ENCODE results near the gene PHACTR3. TPM values are rescaled to one million over a fixed set of nuclear protein-coding genes. Genes with fewer than 3 reads are reported as not detected.

The PHACTR3 gene
- total and polyA plus RNA-seq, 4 donors = 0.14 to 0.42 (median 0.17) TPM

DNA sequence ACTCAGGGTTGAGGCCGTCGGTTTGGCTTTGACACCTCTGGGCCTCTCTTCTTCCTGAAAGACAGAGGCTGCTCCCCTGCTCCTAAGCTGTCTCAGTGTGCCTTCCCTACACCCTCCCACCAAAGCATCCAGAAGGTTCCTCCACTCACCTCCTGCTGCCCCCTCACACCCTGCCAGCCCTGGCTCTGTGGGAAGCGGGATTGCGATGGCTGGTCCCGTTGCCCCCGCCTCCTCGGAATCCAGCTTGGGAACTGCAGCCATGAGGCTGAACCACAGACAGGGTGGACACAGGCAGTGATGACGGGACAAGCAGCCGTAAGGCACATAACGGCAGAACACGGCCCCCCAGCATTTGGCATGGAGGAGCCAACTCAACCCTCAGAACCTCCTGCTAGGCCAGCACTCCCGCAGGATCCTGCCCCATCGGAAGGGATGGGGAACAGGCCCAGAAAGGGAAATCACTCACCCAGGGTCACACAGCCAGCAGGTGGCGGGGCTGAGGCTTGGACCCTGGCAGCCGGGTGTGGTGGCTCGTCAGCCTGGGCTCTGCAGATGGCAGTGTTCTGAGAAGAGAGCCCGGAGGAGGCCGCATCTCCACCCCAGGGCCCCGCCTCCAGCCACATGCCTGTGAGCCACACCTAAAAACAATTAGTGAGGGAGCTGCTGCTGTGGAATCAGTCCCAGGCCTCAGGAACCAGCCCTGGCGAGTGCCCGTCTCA, 139.6 kb downstream of the PHACTR3 start:
- Histone ChIP-seq H3K9me3 (ENCODE audit: control insufficient read depth in 4 of 4, low read length in 3 of 4) (no peaks in the 10 kb centered on the region), H3K27me3 (ENCODE audit: control insufficient read depth in 4 of 4, insufficient read depth in 4 of 4, low read length in 3 of 4) (peaks cover 0 to 9% (median 0%) of the 10 kb centered on the region in 4 donors), H3K27ac (ENCODE audit: low read depth in 1 of 2, low read length in 2 of 2) (no peak overlapping the region), H3K9ac (ENCODE audit: low read depth in 1 of 2, low read length in 2 of 2) (no peak overlapping the region), H3K36me3 (ENCODE audit: control insufficient read depth in 4 of 4, insufficient read depth in 3 of 4, low read depth in 1 of 4, low read length in 3 of 4) (no peaks in the 10 kb centered on the region), H3K4me1 (ENCODE audit: control insufficient read depth in 4 of 4, insufficient read depth in 4 of 4, low read length in 3 of 4) (no peaks in the 10 kb centered on the region), H3K4me3 (ENCODE audit: low read depth in 1 of 3, low read length in 3 of 3) (no peak overlapping the region)
- TF ChIP-seq YY1 (IDR thresholded peaks at IDR 0.05) (no peak), FOXA2 (IDR thresholded peaks at IDR 0.05) (no peak), TAF1 (conservative IDR thresholded peaks at IDR 0.05) (no peak), EGR1 (IDR thresholded peaks at IDR 0.05; ENCODE audit: low read depth in 2 of 2) (no peak), GABPA (IDR thresholded peaks at IDR 0.05 in 1 of 2, conservative IDR thresholded peaks at IDR 0.05 in 1 of 2) (no peak), RAD21 (IDR thresholded peaks at IDR 0.05) (no peak), HNF4A (conservative IDR thresholded peaks at IDR 0.05) (no peak), SP1 (IDR thresholded peaks at IDR 0.05) (no peak), FOXA1 (IDR thresholded peaks at IDR 0.05) (no peak), RXRA (IDR thresholded peaks at IDR 0.05) (no peak), JUND (IDR thresholded peaks at IDR 0.05) (no peak), HNF4G (IDR thresholded peaks at IDR 0.05) (no peak), NR2F2 (IDR thresholded peaks at IDR 0.05) (no peak)
- TF ChIP-seq, protein P1, sequence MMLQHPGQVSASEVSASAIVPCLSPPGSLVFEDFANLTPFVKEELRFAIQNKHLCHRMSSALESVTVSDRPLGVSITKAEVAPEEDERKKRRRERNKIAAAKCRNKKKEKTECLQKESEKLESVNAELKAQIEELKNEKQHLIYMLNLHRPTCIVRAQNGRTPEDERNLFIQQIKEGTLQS (IDR thresholded peaks at IDR 0.05) = no peak
- TF ChIP-seq, protein P2, sequence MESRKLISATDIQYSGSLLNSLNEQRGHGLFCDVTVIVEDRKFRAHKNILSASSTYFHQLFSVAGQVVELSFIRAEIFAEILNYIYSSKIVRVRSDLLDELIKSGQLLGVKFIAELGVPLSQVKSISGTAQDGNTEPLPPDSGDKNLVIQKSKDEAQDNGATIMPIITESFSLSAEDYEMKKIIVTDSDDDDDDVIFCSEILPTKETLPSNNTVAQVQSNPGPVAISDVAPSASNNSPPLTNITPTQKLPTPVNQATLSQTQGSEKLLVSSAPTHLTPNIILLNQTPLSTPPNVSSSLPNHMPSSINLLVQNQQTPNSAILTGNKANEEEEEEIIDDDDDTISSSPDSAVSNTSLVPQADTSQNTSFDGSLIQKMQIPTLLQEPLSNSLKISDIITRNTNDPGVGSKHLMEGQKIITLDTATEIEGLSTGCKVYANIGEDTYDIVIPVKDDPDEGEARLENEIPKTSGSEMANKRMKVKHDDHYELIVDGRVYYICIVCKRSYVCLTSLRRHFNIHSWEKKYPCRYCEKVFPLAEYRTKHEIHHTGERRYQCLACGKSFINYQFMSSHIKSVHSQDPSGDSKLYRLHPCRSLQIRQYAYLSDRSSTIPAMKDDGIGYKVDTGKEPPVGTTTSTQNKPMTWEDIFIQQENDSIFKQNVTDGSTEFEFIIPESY (IDR thresholded peaks at IDR 0.05) = no peak
- TF ChIP-seq, protein P3, sequence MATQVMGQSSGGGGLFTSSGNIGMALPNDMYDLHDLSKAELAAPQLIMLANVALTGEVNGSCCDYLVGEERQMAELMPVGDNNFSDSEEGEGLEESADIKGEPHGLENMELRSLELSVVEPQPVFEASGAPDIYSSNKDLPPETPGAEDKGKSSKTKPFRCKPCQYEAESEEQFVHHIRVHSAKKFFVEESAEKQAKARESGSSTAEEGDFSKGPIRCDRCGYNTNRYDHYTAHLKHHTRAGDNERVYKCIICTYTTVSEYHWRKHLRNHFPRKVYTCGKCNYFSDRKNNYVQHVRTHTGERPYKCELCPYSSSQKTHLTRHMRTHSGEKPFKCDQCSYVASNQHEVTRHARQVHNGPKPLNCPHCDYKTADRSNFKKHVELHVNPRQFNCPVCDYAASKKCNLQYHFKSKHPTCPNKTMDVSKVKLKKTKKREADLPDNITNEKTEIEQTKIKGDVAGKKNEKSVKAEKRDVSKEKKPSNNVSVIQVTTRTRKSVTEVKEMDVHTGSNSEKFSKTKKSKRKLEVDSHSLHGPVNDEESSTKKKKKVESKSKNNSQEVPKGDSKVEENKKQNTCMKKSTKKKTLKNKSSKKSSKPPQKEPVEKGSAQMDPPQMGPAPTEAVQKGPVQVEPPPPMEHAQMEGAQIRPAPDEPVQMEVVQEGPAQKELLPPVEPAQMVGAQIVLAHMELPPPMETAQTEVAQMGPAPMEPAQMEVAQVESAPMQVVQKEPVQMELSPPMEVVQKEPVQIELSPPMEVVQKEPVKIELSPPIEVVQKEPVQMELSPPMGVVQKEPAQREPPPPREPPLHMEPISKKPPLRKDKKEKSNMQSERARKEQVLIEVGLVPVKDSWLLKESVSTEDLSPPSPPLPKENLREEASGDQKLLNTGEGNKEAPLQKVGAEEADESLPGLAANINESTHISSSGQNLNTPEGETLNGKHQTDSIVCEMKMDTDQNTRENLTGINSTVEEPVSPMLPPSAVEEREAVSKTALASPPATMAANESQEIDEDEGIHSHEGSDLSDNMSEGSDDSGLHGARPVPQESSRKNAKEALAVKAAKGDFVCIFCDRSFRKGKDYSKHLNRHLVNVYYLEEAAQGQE (IDR thresholded peaks at IDR 0.05) = no peak
- TF ChIP-seq, protein P4, sequence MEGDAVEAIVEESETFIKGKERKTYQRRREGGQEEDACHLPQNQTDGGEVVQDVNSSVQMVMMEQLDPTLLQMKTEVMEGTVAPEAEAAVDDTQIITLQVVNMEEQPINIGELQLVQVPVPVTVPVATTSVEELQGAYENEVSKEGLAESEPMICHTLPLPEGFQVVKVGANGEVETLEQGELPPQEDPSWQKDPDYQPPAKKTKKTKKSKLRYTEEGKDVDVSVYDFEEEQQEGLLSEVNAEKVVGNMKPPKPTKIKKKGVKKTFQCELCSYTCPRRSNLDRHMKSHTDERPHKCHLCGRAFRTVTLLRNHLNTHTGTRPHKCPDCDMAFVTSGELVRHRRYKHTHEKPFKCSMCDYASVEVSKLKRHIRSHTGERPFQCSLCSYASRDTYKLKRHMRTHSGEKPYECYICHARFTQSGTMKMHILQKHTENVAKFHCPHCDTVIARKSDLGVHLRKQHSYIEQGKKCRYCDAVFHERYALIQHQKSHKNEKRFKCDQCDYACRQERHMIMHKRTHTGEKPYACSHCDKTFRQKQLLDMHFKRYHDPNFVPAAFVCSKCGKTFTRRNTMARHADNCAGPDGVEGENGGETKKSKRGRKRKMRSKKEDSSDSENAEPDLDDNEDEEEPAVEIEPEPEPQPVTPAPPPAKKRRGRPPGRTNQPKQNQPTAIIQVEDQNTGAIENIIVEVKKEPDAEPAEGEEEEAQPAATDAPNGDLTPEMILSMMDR (IDR thresholded peaks at IDR 0.05; ENCODE audit: low read depth, low read length, missing input control) = no peak
- TF ChIP-seq, protein P5, sequence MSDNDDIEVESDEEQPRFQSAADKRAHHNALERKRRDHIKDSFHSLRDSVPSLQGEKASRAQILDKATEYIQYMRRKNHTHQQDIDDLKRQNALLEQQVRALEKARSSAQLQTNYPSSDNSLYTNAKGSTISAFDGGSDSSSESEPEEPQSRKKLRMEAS (IDR thresholded peaks at IDR 0.05) = no peak
- 77% methylated on average over 21 of the region's 21 CpGs for WGBS
- DNase-seq (ENCODE audit: low spot score) = no peak

All from liver (tissue), 9 donors.